HepG2 (cell line): ENCODE measurements around the gene ACP2. TPM values are rescaled to one million over a fixed set of nuclear protein-coding genes. Genes with fewer than 3 reads are reported as not detected.

ENCODE experiments used
- AFF4 ChIP-seq: sonication (generic); formaldehyde crosslinking; IDR thresholded peaks from 2 replicates; pipeline ENCODE4 v1.4.0; 2020; ENCODE audit warnings: missing genetic modification reagents
- AKAP8 ChIP-seq: sonication (generic); formaldehyde crosslinking; IDR thresholded peaks from 2 replicates; pipeline ENCODE4 v1.5.1; 2020; ENCODE audit warnings: mild to moderate bottlenecking, missing genetic modification reagents
- GABPA ChIP-seq, 2 experiments: IDR thresholded peaks; 2 replicates each; pipeline ENCODE4 v1.6.1; 2011 to 2016; ENCODE audit warnings: low read depth in 2 of 2, low read length in 1 of 2, missing biosample characterization in 1 of 2, missing genetic modification characterization in 1 of 2
- GMEB1 ChIP-seq: sonication (generic); formaldehyde crosslinking; IDR thresholded peaks from 2 replicates; pipeline ENCODE4 v1.5.1; 2020; ENCODE audit warnings: missing genetic modification reagents, mild to moderate bottlenecking, borderline replicate concordance
- GPBP1L1 ChIP-seq: sonication (generic); formaldehyde crosslinking; IDR thresholded peaks from 2 replicates; pipeline ENCODE4 v1.5.0; 2020; ENCODE audit warnings: mild to moderate bottlenecking, missing genetic modification reagents
- GRHL1 ChIP-seq: sonication (generic); formaldehyde crosslinking; conservative IDR thresholded peaks from 2 replicates; pipeline ENCODE4 v1.8.0; 2022; ENCODE audit warnings: missing genetic modification reagents
- HHEX ChIP-seq: IDR thresholded peaks from 2 replicates; pipeline ENCODE4 v1.6.1; 2016; ENCODE audit warnings: control low read depth
- HNF4A ChIP-seq: sonication (generic); formaldehyde crosslinking; IDR thresholded peaks from 2 replicates; pipeline ENCODE4 v1.4.0; 2020; ENCODE audit warnings: missing genetic modification reagents
- KLF6 ChIP-seq: IDR thresholded peaks from 2 replicates; pipeline ENCODE4 v1.8.0; 2016; ENCODE audit warnings: missing biosample characterization, missing genetic modification reagents
- PBX2 ChIP-seq: IDR thresholded peaks from 2 replicates; pipeline ENCODE4 v1.6.1; 2016; ENCODE audit warnings: control low read depth
- SETDB1 ChIP-seq: sonication (generic); formaldehyde crosslinking; IDR thresholded peaks from 2 replicates; pipeline ENCODE4 v1.5.1; 2020; ENCODE audit warnings: missing genetic modification reagents, mild to moderate bottlenecking, borderline replicate concordance
- ZBTB7A ChIP-seq: sonication (generic); formaldehyde crosslinking; IDR thresholded peaks from 2 replicates; pipeline ENCODE4 v1.8.0; 2022; ENCODE audit warnings: mild to moderate bottlenecking, missing genetic modification reagents
- ZNF367 ChIP-seq: sonication (generic); formaldehyde crosslinking; IDR thresholded peaks from 2 replicates; pipeline ENCODE4 v1.4.0; 2020; ENCODE audit warnings: missing genetic modification reagents, borderline replicate concordance
- ZNF414 ChIP-seq: sonication (generic); formaldehyde crosslinking; IDR thresholded peaks from 2 replicates; pipeline ENCODE4 v1.5.0; 2020; ENCODE audit warnings: missing genetic modification reagents
- ZNF44 ChIP-seq: sonication (generic); formaldehyde crosslinking; IDR thresholded peaks from 2 replicates; pipeline ENCODE4 v1.5.1; 2020; ENCODE audit warnings: mild to moderate bottlenecking, missing genetic modification reagents
- ZNF556 ChIP-seq: sonication (generic); formaldehyde crosslinking; IDR thresholded peaks from 2 replicates; pipeline ENCODE4 v1.4.0; 2020; ENCODE audit warnings: mild to moderate bottlenecking, missing genetic modification reagents, borderline replicate concordance
- ZNF776 ChIP-seq: sonication (generic); formaldehyde crosslinking; IDR thresholded peaks from 2 replicates; pipeline ENCODE4 v1.4.0; 2020; ENCODE audit warnings: mild to moderate bottlenecking, missing genetic modification reagents
- polyA plus RNA-seq, 8 experiments: library from polyadenylated mRNA; depleted of rRNA in 3 of 8; stranded (reverse) in 7 of 8; unstranded in 1 of 8; fragments of >200 nt; fragmentation: Illumina TruSeq in 4 of 8; extraction: Trizol in 4 of 8; gene quantifications; 2 replicates each; pipeline versions ENCODE4 v1.2.1 to v1.2.3, GENCODE V29; 2011 to 2016; ENCODE audit warnings: low read depth in 4 of 8, missing spikeins in 1 of 8, mixed read lengths in 1 of 8; ENCODE audit not compliant: insufficient read depth in 1 of 8
- total RNA-seq, 5 experiments: library from RNA; depleted of rRNA; stranded (reverse); fragments of >200 nt; fragmentation: Illumina TruSeq; extraction: Trizol; gene quantifications; 2 replicates each; pipeline ENCODE4 v1.2.3, GENCODE V29; 2016; ENCODE audit warnings: low read depth in 1 of 5

The ACP2 gene
- total and polyA plus RNA-seq, 2 of the 13 experiments (the other 11 are each of a cell fraction or from before 2014, with no cell fraction given), result 17.7 to 20.2 TPM

- TF ChIP-seq GABPA (IDR thresholded peaks at IDR 0.05; ENCODE audit: low read depth, low read length) (peak; percentile 34), GABPA (CRISPR knock-in tag; IDR thresholded peaks at IDR 0.05; ENCODE audit: low read depth) (peak; percentile 78), ZNF556 (CRISPR knock-in tag) (no peak; the same call in 1 of the 2 replicates), PBX2 (CRISPR knock-in tag) (no peak), GPBP1L1 (CRISPR knock-in tag) (no peak), SETDB1 (no peak), ZNF367 (CRISPR knock-in tag) (no peak), ZBTB7A (CRISPR knock-in tag) (no peak), AKAP8 (no peak), GMEB1 (CRISPR knock-in tag) (peak; percentile 26; the same call in 1 of the 2 replicates), HHEX (CRISPR knock-in tag) (no peak), HNF4A (no peak), GRHL1 (CRISPR knock-in tag) (no peak), KLF6 (CRISPR knock-in tag) (no peak), ZNF44 (CRISPR knock-in tag) (no peak), ZNF414 (no peak), ZNF776 (CRISPR knock-in tag) (no peak), AFF4 (CRISPR knock-in tag) (no peak)
These were observed 20.6 kb upstream of the ACP2 start (continued) for GRCh38 chr11:47269002-47269828.
